ENCODE results near the gene CPHXL. TPM values are rescaled to one million over a fixed set of nuclear protein-coding genes. Genes with fewer than 3 reads are reported as not detected.

Gene CPHXL
- total and polyA plus RNA-seq, 2 of the 4 experiments (the other 2 are of a cell fraction), result not detected

GRCh38 chr16:75733305-75734211 is 7.3 kb upstream of the CPHXL start:
- Histone ChIP-seq H3K27me3 (ENCODE audit: control insufficient read depth, insufficient read depth, low read length) (no peaks in the 10 kb centered on the region), H3K9me3 (ENCODE audit: control insufficient read depth, insufficient read depth, low read length) (no peaks in the 10 kb centered on the region), H3K18ac (ENCODE audit: low read depth, low read length) (peak overlapping the region; percentile 94), H3K9ac (ENCODE audit: low read depth, low read length) (peak overlapping the region; percentile 41; the same call in 1 of the 2 replicates), H2AFZ (replicated peaks; ENCODE audit: low read length, poor library complexity) (peak overlapping the region; percentile 53), H4K91ac (ENCODE audit: insufficient read depth, low read depth, low read length) (peak overlapping the region; percentile 45; the same call in 1 of the 2 replicates), H2BK15ac (ENCODE audit: low read depth, low read length) (no peak overlapping the region), H2BK5ac (ENCODE audit: low read depth, low read length, poor library complexity, severe bottlenecking) (peak overlapping the region; percentile 81), H3K4me1 (ENCODE audit: control insufficient read depth, insufficient read depth, low read length) (peaks cover 9% of the 10 kb centered on the region), H3K4ac (ENCODE audit: low read depth, low read length) (peak overlapping the region; percentile 87), H3K4me3 (ENCODE audit: insufficient read depth, low read depth, low read length) (no peak overlapping the region), H3K23ac (ENCODE audit: low read depth, low read length) (peak overlapping the region; percentile 74; the same call in 1 of the 2 replicates), H3K14ac (replicated peaks; ENCODE audit: low read depth, low read length) (peak overlapping the region; percentile 57), H3K36me3 (ENCODE audit: control insufficient read depth, insufficient read depth, low read length) (no peaks in the 10 kb centered on the region), H3K56ac (ENCODE audit: extremely low read depth, insufficient read depth, low read length) (peak overlapping the region; percentile 46; the same call in 1 of the 2 replicates), H3K79me1 (ENCODE audit: low read depth in 1 of 2, low read length in 2 of 2) (no peaks in the 10 kb centered on the region), H3K4me2 (ENCODE audit: low read depth, low read length) (peak overlapping the region; percentile 95), H2AK5ac (ENCODE audit: low read depth, low read length) (peak overlapping the region; percentile 22; the same call in 1 of the 2 replicates), H2BK20ac (ENCODE audit: low read depth, low read length) (peak overlapping the region; percentile 69), H2BK120ac (ENCODE audit: low read depth, low read length) (peak overlapping the region; percentile 80), H4K5ac (ENCODE audit: low read depth, low read length) (peak overlapping the region; percentile 88; the same call in 1 of the 2 replicates), H3K27ac (ENCODE audit: insufficient read depth, low read length) (peak overlapping the region; percentile 99; the same call in 1 of the 2 replicates), H4K20me1 (ENCODE audit: insufficient read depth, low read length) (peaks cover 4% of the 10 kb centered on the region; the same call in 1 of the 2 replicates), H2AK9ac (replicated peaks; ENCODE audit: low read depth, low read length, poor library complexity) (no peak overlapping the region), H3K9me1 (ENCODE audit: insufficient read depth, low read length) (peaks cover 5% of the 10 kb centered on the region; the same call in 1 of the 2 replicates), H4K8ac (ENCODE audit: low read depth in 2 of 2, low read length in 2 of 2) (peak overlapping the region; percentile 60 to 64; a peak in 1 of 4 replicates)
- ATAC-seq (ENCODE audit: low read depth), result peak; percentile 91
- 0% methylated on average over 2 of the region's 6 CpGs; no CpG with 5 or more reads in 1 of the 2 experiments for WGBS, 2 experiments (ENCODE audit: extremely low coverage in 2 of 2, insufficient read length in 1 of 2)
- DNase-seq, result peak; percentile 85
- intact Hi-C loops (cut with micrococcal nuclease), result no loop called here
- CTCF ChIA-PET, result interaction anchor here (1.5 kb wide), 1 partner anchor 18 kb away, joined by 4 read pairs; no protein-coding TSS in a partner anchor
- no TSS peak for BruUV-seq (replicated peaks)
- peak; percentile 26; the same call in 1 of the 2 replicates for TF ChIP-seq FOS (IDR thresholded peaks at IDR 0.05; ENCODE audit: low read depth, low read length)
- no peak for TF ChIP-seq RAD21 (IDR thresholded peaks at IDR 0.05; ENCODE audit: low read length)
- dilution Hi-C loops (cut with HindIII; ENCODE audit: low sequenced_read_pairs, unreplicated experiment), result no loop called here
- POLR2A ChIA-PET (ENCODE audit: unreplicated experiment), result interaction anchor here (0.6 kb wide), 1 partner anchor 16 kb away, joined by 7 read pairs; no protein-coding TSS in a partner anchor
- in situ Hi-C loops (cut with MboI; ENCODE audit: low sequenced_read_pairs), result no loop called here

All from IMR-90 (cell line).